Breast epithelium (tissue), 3 donors: ENCODE results near the gene IL3.

Experiments used
- POLR2A ChIP-seq: fragments of 450-650 bp; IDR thresholded peaks from one replicate; pipeline ENCODE4 v1.6.1; 2016; ENCODE audit warnings: antibody characterized with exemption, mild to moderate bottlenecking, moderate library complexity
- POLR2AphosphoS5 ChIP-seq, 3 donors: sonication (generic); formaldehyde crosslinking; IDR thresholded peaks; one replicate each; pipeline ENCODE4 v1.6.1; 2017; ENCODE audit warnings: antibody characterized with exemption in 3 of 3
- TF ChIP-seq, protein P1 (sequence below), 3 donors: fragments of 450-650 bp; IDR thresholded peaks; one replicate each; pipeline ENCODE4 v1.5.1; 2016 to 2017; ENCODE audit warnings: antibody characterized with exemption in 3 of 3, mild to moderate bottlenecking in 3 of 3, moderate library complexity in 3 of 3

DNA sequence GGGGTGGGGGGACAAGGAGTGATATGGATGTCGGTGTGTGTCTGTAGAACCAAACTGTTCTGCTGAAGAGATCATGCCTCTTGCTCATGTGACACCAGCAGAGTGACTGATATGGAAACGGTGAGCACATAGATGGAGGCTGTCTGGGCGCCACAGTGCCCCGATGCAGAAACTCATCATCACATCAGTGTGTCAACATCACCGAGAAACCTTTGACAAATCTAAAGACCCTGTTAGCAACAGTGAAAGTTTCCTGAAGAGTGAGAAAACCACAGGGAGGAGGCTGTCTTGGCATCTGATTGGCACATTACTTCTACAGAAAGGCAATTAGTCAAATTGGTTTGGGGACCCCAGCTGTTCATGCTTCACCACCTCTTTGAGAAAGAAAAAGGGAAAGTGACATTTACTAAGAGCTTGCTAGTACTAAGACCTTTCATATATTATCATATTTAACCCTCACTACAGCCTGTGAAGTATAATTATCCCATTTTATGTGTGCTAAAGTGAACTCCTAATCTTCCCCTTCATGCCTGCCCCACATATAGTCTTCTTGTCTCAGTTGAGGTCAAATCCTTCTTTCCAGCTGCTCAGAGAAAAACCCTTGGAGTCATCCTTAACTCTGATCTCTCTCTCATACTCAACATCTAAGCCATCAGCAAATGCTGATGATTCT is 38.8 kb downstream of the IL3 start:
- TF ChIP-seq, protein P1, sequence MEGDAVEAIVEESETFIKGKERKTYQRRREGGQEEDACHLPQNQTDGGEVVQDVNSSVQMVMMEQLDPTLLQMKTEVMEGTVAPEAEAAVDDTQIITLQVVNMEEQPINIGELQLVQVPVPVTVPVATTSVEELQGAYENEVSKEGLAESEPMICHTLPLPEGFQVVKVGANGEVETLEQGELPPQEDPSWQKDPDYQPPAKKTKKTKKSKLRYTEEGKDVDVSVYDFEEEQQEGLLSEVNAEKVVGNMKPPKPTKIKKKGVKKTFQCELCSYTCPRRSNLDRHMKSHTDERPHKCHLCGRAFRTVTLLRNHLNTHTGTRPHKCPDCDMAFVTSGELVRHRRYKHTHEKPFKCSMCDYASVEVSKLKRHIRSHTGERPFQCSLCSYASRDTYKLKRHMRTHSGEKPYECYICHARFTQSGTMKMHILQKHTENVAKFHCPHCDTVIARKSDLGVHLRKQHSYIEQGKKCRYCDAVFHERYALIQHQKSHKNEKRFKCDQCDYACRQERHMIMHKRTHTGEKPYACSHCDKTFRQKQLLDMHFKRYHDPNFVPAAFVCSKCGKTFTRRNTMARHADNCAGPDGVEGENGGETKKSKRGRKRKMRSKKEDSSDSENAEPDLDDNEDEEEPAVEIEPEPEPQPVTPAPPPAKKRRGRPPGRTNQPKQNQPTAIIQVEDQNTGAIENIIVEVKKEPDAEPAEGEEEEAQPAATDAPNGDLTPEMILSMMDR (IDR thresholded peaks at IDR 0.05): no peak
- TF ChIP-seq POLR2AphosphoS5 (IDR thresholded peaks at IDR 0.05) (no peak), POLR2A (no peak)
